ENCODE results near the gene PRKAG1.

GRCh38 chr12:48979602-48980388 lies 38.8 kb downstream of the PRKAG1 start:
- TF ChIP-seq CTCF (conservative IDR thresholded peaks at IDR 0.05; ENCODE audit: low read length) (no peak), EZH2phosphoT487 (IDR thresholded peaks at IDR 0.05; ENCODE audit: borderline replicate concordance, low read depth, low read length) (no peak)

Measured in OCI-LY7 (cell line).